HepG2 (cell line): ENCODE data around the gene WSCD2. TPM values are rescaled to one million over a fixed set of nuclear protein-coding genes. Genes with fewer than 3 reads are reported as not detected.

Source experiments
- ATAC-seq: fragments of 200-7000 bp; cut with Tn5 transposase; 3 replicates; pipeline ENCODE4 v1.9.1; 2020; ENCODE audit warnings: mild to moderate bottlenecking, moderate library complexity
- BruUV-seq: library from RNA; stranded (reverse); fragments of 400-500 nt; replicated peaks from 2 replicates; lab custom pipeline; 2021; lab: Mats Ljungman, UMichigan
- CTCF ChIA-PET: fragments of 300-600 bp; formaldehyde crosslinking; extraction: SDS; loops from one replicate; lab custom pipeline; 2021; ENCODE audit warnings: low total read pairs, inconsistent platforms, low intra/inter-chr PET ratio; lab: Yijun Ruan, JAX
- POLR2A ChIA-PET: fragments of 350-600 bp; sonication (Branson Sonifier 250); formaldehyde crosslinking; loops from one replicate; lab custom pipeline; 2020; ENCODE audit warnings: antibody characterized with exemption, inconsistent platforms; lab: Yijun Ruan, JAX
- DNase-seq: peaks from one replicate; pipeline ENCODE4 v3.0.0-alpha.2; 2015; ENCODE audit warnings: low spot score
- FAIRE-seq: peaks from 3 replicates; lab custom pipeline; 2011; peaks lifted over from hg19 to GRCh38; lab: Jason Lieb, UNC
- H2AFZ ChIP-seq: one replicate; pipeline ENCODE4 v1.6.1; 2011; ENCODE audit warnings: low read length, inconsistent platforms
- H3K27ac ChIP-seq: fragments of 300-600 bp; 3 replicates; pipeline ENCODE4 v1.8.0; 2011; ENCODE audit warnings: mixed run types, mild to moderate bottlenecking, mixed read lengths, low read length, inconsistent platforms; ENCODE audit not compliant: insufficient read depth; ENCODE audit errors: extremely low read length
- H3K27me3 ChIP-seq, 2 experiments: fragments of 200-600 bp in 1 of 2; 2 replicates in 1 of 2; 3 replicates in 1 of 2; pipeline versions ENCODE4 v1.6.0 to v1.8.0; 2011; ENCODE audit warnings: low read length in 2 of 2, mild to moderate bottlenecking in 2 of 2, moderate library complexity in 2 of 2, inconsistent platforms in 1 of 2; ENCODE audit not compliant: insufficient read depth in 2 of 2, control insufficient read depth in 1 of 2
- H3K36me3 ChIP-seq, 2 experiments: fragments of 200-600 bp in 1 of 2; replicated peaks in 1 of 2; 2 replicates in 1 of 2; 3 replicates in 1 of 2; pipeline versions ENCODE4 v1.5.1 to v1.8.0; 2011; ENCODE audit warnings: low read length in 2 of 2, inconsistent platforms in 1 of 2; ENCODE audit not compliant: insufficient read depth in 2 of 2, control insufficient read depth in 1 of 2
- H3K4me1 ChIP-seq: 2 replicates; pipeline ENCODE4 v1.5.1; 2012; ENCODE audit warnings: low read length, inconsistent platforms; ENCODE audit not compliant: insufficient read depth
- H3K4me2 ChIP-seq: 2 replicates; pipeline ENCODE4 v1.6.0; 2011; ENCODE audit warnings: low read depth, low read length, inconsistent platforms
- H3K4me3 ChIP-seq, 3 experiments: fragments of 200-600 bp in 1 of 3; sonication (generic), shearing (Covaris generic) in 1 of 3; replicated peaks in 1 of 3; 2 replicates each; pipeline ENCODE4 v1.5.1; 2011 to 2016; ENCODE audit warnings: low read length in 3 of 3, inconsistent platforms in 2 of 3, low read depth in 2 of 3, mild to moderate bottlenecking in 2 of 3, control low read depth in 1 of 3, mixed read lengths in 1 of 3; ENCODE audit not compliant: insufficient read depth in 1 of 3
- H3K79me2 ChIP-seq: one replicate; pipeline ENCODE4 v1.6.1; 2011; ENCODE audit warnings: low read length, inconsistent platforms; ENCODE audit not compliant: insufficient read depth
- H3K9ac ChIP-seq: 2 replicates; pipeline ENCODE4 v1.6.0; 2011; ENCODE audit warnings: mild to moderate bottlenecking, low read depth, low read length, inconsistent platforms; ENCODE audit not compliant: insufficient read depth
- H3K9me3 ChIP-seq: 2 replicates; pipeline ENCODE4 v1.5.1; 2012; ENCODE audit warnings: mild to moderate bottlenecking, low read length
- H4K20me1 ChIP-seq: 2 replicates; pipeline ENCODE4 v1.6.0; 2011; ENCODE audit warnings: inconsistent platforms, mild to moderate bottlenecking, low read length, moderate library complexity; ENCODE audit not compliant: insufficient read depth
- ATRX ChIP-seq: sonication (generic); formaldehyde crosslinking; IDR thresholded peaks from 2 replicates; pipeline ENCODE4 v1.4.0; 2020; ENCODE audit warnings: missing genetic modification reagents, borderline replicate concordance
- BRF2 ChIP-seq: sonication (generic); formaldehyde crosslinking; IDR thresholded peaks from 2 replicates; pipeline ENCODE4 v1.8.1; 2022; ENCODE audit warnings: mild to moderate bottlenecking, missing genetic modification reagents
- CREB3 ChIP-seq: sonication (generic); formaldehyde crosslinking; IDR thresholded peaks from 2 replicates; pipeline ENCODE4 v1.5.0; 2020; ENCODE audit warnings: missing genetic modification reagents
- FOXP1 ChIP-seq, 2 experiments: fragments of 450-650 bp in 1 of 2; IDR thresholded peaks; 2 replicates each; pipeline ENCODE4 v1.6.1; 2017 to 2018; ENCODE audit warnings: antibody characterized with exemption in 1 of 2
- MEF2D ChIP-seq: sonication (generic); formaldehyde crosslinking; IDR thresholded peaks from 2 replicates; pipeline ENCODE4 v1.5.1; 2020; ENCODE audit warnings: mild to moderate bottlenecking, missing genetic modification reagents
- PLRG1 ChIP-seq: fragments of 450-650 bp; conservative IDR thresholded peaks from 2 replicates; pipeline ENCODE4 v1.6.1; 2016
- PLSCR1 ChIP-seq: sonication (generic); formaldehyde crosslinking; IDR thresholded peaks from 2 replicates; pipeline ENCODE4 v1.5.0; 2020; ENCODE audit warnings: missing genetic modification reagents, mild to moderate bottlenecking, borderline replicate concordance
- PTBP1 ChIP-seq: fragments of 200-400 bp; formaldehyde crosslinking; IDR thresholded peaks from 2 replicates; pipeline ENCODE4 v1.6.1; 2018; ENCODE audit warnings: low read length, low read depth; ENCODE audit not compliant: poor library complexity, severe bottlenecking
- ZBTB21 ChIP-seq: sonication (generic); formaldehyde crosslinking; IDR thresholded peaks from 2 replicates; pipeline ENCODE4 v1.4.0; 2020; ENCODE audit warnings: missing genetic modification reagents
- ZNF251 ChIP-seq: sonication (generic); formaldehyde crosslinking; IDR thresholded peaks from 2 replicates; pipeline ENCODE4 v1.9.0; 2021; ENCODE audit warnings: mild to moderate bottlenecking, missing genetic modification reagents
- ZNF350 ChIP-seq: sonication (generic); formaldehyde crosslinking; IDR thresholded peaks from 2 replicates; pipeline ENCODE4 v1.4.0; 2020; ENCODE audit warnings: mild to moderate bottlenecking, low read depth, missing genetic modification reagents, borderline replicate concordance
- ZNF383 ChIP-seq: sonication (generic); formaldehyde crosslinking; IDR thresholded peaks from 2 replicates; pipeline ENCODE4 v1.4.0; 2020; ENCODE audit warnings: missing genetic modification reagents, mild to moderate bottlenecking, borderline replicate concordance
- ZNF496 ChIP-seq: sonication (generic); formaldehyde crosslinking; IDR thresholded peaks from 2 replicates; pipeline ENCODE4 v1.8.1; 2023; ENCODE audit warnings: mild to moderate bottlenecking, moderate library complexity, missing genetic modification reagents; ENCODE audit not compliant: insufficient replicate concordance
- WGBS: methylation state at CpG from one replicate; pipeline ENCODE4 v1.1.6; 2017; ENCODE audit warnings: low lambda C conversion rate; 5-methylcytosine and 5-hydroxymethylcytosine counted together
- in situ Hi-C: cut with HindIII; loops from 2 replicates; pipeline ENCODE4 v1.10.0; 2017; ENCODE audit warnings: low pct_unique_long_range_greater_than_20kb; ENCODE audit not compliant: extremely low pct_ligation_motif_present
- intact Hi-C: fragments of 100-400 bp; cut with micrococcal nuclease; formaldehyde crosslinking; loops from one replicate; pipeline ENCODE4 v1.10.0; 2022; ENCODE audit not compliant: unreplicated experiment
- polyA plus RNA-seq, 8 experiments: library from polyadenylated mRNA; depleted of rRNA in 3 of 8; stranded (reverse) in 7 of 8; unstranded in 1 of 8; fragments of >200 nt; fragmentation: Illumina TruSeq in 4 of 8; extraction: Trizol in 4 of 8; gene quantifications; 2 replicates each; pipeline versions ENCODE4 v1.2.1 to v1.2.3, GENCODE V29; 2011 to 2016; ENCODE audit warnings: low read depth in 4 of 8, missing spikeins in 1 of 8, mixed read lengths in 1 of 8; ENCODE audit not compliant: insufficient read depth in 1 of 8
- total RNA-seq, 5 experiments: library from RNA; depleted of rRNA; stranded (reverse); fragments of >200 nt; fragmentation: Illumina TruSeq; extraction: Trizol; gene quantifications; 2 replicates each; pipeline ENCODE4 v1.2.3, GENCODE V29; 2016; ENCODE audit warnings: low read depth in 1 of 5
- TF ChIP-seq, protein P1 (sequence below): sonication (generic); formaldehyde crosslinking; IDR thresholded peaks from 2 replicates; pipeline ENCODE4 v1.8.0; 2022; ENCODE audit warnings: missing genetic modification reagents, mild to moderate bottlenecking, moderate library complexity, borderline replicate concordance
- TF ChIP-seq, protein P2 (sequence below): sonication (generic); formaldehyde crosslinking; IDR thresholded peaks from 2 replicates; pipeline ENCODE4 v1.4.0; 2020; ENCODE audit warnings: missing genetic modification reagents
- TF ChIP-seq, protein P3 (sequence below): sonication (generic); formaldehyde crosslinking; IDR thresholded peaks from 2 replicates; pipeline ENCODE4 v1.8.0; 2022; ENCODE audit warnings: missing genetic modification reagents, mild to moderate bottlenecking, borderline replicate concordance

WSCD2 gene
- total and polyA plus RNA-seq, 2 of the 13 experiments (the other 11 are each of a cell fraction or from before 2014, with no cell fraction given): not detected

DNA sequence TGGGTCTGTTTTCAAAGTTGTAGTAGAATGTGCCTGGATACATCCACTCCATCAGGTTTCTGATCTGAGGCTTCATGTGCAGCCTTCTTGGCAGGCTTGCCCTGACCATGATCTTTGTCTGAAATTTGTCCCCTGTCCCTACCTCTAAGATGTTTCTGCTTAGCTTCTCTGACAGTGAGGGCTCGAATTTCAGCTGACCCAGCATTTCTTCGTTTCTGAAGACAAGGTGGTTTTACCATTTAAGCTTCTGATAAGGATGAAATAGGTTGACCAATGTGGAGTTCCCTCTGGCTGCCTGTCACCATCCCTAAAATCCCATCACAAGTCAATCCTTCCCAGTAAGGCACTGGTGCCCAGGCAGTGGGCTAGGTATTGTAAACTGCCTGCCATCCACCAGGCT lies 153.1 kb downstream of the WSCD2 start (continued):
- TF ChIP-seq BRF2 (no peak), ATRX (CRISPR knock-in tag) (no peak), ZNF383 (CRISPR knock-in tag) (no peak)

- H3K27me3 ChIP-seq: peaks cover 2 to 17% of the 10 kb centered on the region in 2 experiments; a peak in 3 of 5 replicates
- ChIA-PET CTCF (no interaction called here), POLR2A (no interaction called here)
- H3K9ac ChIP-seq: no peak overlapping the region
- H3K79me2 ChIP-seq: no peaks in the 10 kb centered on the region
- intact Hi-C loops (no loop called here), in situ Hi-C loops (no loop called here)
- FAIRE-seq (no peak), ATAC-seq (no peak), DNase-seq (no peak)
- no peak overlapping the region for H3K27ac ChIP-seq
- H3K4me3 ChIP-seq: no peak overlapping the region
- H3K36me3 ChIP-seq: no peaks in the 10 kb centered on the region
- H3K4me1 ChIP-seq: no peaks in the 10 kb centered on the region
- BruUV-seq: no TSS peak
- no peak overlapping the region for H2AFZ ChIP-seq
- WGBS: 0% methylated on average over 3 of the region's 3 CpGs
- H3K9me3 ChIP-seq: no peaks in the 10 kb centered on the region
- no peak overlapping the region for H3K4me2 ChIP-seq
- H4K20me1 ChIP-seq: no peaks in the 10 kb centered on the region
- TF ChIP-seq, protein P1, sequence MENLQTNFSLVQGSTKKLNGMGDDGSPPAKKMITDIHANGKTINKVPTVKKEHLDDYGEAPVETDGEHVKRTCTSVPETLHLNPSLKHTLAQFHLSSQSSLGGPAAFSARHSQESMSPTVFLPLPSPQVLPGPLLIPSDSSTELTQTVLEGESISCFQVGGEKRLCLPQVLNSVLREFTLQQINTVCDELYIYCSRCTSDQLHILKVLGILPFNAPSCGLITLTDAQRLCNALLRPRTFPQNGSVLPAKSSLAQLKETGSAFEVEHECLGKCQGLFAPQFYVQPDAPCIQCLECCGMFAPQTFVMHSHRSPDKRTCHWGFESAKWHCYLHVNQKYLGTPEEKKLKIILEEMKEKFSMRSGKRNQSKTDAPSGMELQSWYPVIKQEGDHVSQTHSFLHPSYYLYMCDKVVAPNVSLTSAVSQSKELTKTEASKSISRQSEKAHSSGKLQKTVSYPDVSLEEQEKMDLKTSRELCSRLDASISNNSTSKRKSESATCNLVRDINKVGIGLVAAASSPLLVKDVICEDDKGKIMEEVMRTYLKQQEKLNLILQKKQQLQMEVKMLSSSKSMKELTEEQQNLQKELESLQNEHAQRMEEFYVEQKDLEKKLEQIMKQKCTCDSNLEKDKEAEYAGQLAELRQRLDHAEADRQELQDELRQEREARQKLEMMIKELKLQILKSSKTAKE (CRISPR knock-in tag): no peak
- TF ChIP-seq ZBTB21 (CRISPR knock-in tag) (no peak), ATRX (CRISPR knock-in tag) (no peak), CREB3 (CRISPR knock-in tag) (no peak), ZNF350 (CRISPR knock-in tag) (no peak), ZNF496 (CRISPR knock-in tag) (no peak), FOXP1 (IDR thresholded peaks at IDR 0.05) (no peak), FOXP1 (CRISPR knock-in tag; IDR thresholded peaks at IDR 0.05) (no peak), PTBP1 (no peak), PLSCR1 (CRISPR knock-in tag) (no peak), PLRG1 (no peak), MEF2D (CRISPR knock-in tag) (no peak), ZNF251 (CRISPR knock-in tag) (no peak)
- TF ChIP-seq, protein P2, sequence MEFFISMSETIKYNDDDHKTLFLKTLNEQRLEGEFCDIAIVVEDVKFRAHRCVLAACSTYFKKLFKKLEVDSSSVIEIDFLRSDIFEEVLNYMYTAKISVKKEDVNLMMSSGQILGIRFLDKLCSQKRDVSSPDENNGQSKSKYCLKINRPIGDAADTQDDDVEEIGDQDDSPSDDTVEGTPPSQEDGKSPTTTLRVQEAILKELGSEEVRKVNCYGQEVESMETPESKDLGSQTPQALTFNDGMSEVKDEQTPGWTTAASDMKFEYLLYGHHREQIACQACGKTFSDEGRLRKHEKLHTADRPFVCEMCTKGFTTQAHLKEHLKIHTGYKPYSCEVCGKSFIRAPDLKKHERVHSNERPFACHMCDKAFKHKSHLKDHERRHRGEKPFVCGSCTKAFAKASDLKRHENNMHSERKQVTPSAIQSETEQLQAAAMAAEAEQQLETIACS: no peak
- TF ChIP-seq, protein P3, sequence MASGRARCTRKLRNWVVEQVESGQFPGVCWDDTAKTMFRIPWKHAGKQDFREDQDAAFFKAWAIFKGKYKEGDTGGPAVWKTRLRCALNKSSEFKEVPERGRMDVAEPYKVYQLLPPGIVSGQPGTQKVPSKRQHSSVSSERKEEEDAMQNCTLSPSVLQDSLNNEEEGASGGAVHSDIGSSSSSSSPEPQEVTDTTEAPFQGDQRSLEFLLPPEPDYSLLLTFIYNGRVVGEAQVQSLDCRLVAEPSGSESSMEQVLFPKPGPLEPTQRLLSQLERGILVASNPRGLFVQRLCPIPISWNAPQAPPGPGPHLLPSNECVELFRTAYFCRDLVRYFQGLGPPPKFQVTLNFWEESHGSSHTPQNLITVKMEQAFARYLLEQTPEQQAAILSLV (CRISPR knock-in tag): no peak
Measured at GRCh38 chr12:108282676-108283075, 153.6 kb downstream of the WSCD2 start.
